Measurements from ENCODE around the gene CD164L2.

DNA sequence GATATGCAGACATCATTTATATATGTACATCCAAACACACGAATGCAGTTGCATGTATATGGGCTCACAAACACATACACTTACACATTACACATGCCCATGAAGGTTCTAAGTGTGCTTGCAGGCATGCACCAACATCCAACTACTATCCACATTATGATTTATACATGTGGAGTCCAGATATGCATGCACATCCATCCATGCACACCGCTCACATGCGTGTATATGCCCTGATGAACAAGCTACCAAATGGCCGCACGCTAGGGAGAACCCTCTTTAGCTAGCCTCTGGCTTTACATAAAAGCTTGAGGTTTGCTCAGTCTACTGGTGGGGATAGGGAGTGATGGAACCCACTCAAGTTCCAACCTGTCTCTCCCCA, 17.8 kb upstream of the CD164L2 start:
- TF ChIP-seq, protein P1, sequence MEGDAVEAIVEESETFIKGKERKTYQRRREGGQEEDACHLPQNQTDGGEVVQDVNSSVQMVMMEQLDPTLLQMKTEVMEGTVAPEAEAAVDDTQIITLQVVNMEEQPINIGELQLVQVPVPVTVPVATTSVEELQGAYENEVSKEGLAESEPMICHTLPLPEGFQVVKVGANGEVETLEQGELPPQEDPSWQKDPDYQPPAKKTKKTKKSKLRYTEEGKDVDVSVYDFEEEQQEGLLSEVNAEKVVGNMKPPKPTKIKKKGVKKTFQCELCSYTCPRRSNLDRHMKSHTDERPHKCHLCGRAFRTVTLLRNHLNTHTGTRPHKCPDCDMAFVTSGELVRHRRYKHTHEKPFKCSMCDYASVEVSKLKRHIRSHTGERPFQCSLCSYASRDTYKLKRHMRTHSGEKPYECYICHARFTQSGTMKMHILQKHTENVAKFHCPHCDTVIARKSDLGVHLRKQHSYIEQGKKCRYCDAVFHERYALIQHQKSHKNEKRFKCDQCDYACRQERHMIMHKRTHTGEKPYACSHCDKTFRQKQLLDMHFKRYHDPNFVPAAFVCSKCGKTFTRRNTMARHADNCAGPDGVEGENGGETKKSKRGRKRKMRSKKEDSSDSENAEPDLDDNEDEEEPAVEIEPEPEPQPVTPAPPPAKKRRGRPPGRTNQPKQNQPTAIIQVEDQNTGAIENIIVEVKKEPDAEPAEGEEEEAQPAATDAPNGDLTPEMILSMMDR (conservative IDR thresholded peaks at IDR 0.05; ENCODE audit: low read depth in 2 of 2): no peak
- no peak for TF ChIP-seq JUNB (IDR thresholded peaks at IDR 0.05; ENCODE audit: unreplicated experiment)
- TF ChIP-seq ZNF331 (CRISPR knock-in tag; IDR thresholded peaks at IDR 0.05; ENCODE audit: low read depth): no peak
- TF ChIP-seq, protein P2, sequence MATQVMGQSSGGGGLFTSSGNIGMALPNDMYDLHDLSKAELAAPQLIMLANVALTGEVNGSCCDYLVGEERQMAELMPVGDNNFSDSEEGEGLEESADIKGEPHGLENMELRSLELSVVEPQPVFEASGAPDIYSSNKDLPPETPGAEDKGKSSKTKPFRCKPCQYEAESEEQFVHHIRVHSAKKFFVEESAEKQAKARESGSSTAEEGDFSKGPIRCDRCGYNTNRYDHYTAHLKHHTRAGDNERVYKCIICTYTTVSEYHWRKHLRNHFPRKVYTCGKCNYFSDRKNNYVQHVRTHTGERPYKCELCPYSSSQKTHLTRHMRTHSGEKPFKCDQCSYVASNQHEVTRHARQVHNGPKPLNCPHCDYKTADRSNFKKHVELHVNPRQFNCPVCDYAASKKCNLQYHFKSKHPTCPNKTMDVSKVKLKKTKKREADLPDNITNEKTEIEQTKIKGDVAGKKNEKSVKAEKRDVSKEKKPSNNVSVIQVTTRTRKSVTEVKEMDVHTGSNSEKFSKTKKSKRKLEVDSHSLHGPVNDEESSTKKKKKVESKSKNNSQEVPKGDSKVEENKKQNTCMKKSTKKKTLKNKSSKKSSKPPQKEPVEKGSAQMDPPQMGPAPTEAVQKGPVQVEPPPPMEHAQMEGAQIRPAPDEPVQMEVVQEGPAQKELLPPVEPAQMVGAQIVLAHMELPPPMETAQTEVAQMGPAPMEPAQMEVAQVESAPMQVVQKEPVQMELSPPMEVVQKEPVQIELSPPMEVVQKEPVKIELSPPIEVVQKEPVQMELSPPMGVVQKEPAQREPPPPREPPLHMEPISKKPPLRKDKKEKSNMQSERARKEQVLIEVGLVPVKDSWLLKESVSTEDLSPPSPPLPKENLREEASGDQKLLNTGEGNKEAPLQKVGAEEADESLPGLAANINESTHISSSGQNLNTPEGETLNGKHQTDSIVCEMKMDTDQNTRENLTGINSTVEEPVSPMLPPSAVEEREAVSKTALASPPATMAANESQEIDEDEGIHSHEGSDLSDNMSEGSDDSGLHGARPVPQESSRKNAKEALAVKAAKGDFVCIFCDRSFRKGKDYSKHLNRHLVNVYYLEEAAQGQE (IDR thresholded peaks at IDR 0.05; ENCODE audit: unreplicated experiment): no peak
- TF ChIP-seq POLR2AphosphoS5 (IDR thresholded peaks at IDR 0.05; ENCODE audit: low read depth): no peak
- TF ChIP-seq EZH2 (IDR thresholded peaks at IDR 0.05; ENCODE audit: low read depth, unreplicated experiment): no peak
- no peak for TF ChIP-seq EZH2phosphoT487 (IDR thresholded peaks at IDR 0.05; ENCODE audit: unreplicated experiment)
- no peak for TF ChIP-seq CREB1 (CRISPR knock-in tag; IDR thresholded peaks at IDR 0.05; ENCODE audit: low read depth)
- TF ChIP-seq, protein P3, sequence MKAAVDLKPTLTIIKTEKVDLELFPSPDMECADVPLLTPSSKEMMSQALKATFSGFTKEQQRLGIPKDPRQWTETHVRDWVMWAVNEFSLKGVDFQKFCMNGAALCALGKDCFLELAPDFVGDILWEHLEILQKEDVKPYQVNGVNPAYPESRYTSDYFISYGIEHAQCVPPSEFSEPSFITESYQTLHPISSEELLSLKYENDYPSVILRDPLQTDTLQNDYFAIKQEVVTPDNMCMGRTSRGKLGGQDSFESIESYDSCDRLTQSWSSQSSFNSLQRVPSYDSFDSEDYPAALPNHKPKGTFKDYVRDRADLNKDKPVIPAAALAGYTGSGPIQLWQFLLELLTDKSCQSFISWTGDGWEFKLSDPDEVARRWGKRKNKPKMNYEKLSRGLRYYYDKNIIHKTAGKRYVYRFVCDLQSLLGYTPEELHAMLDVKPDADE (IDR thresholded peaks at IDR 0.05): no peak
- no peak for TF ChIP-seq STAT1 (IDR thresholded peaks at IDR 0.05; ENCODE audit: unreplicated experiment)
- TF ChIP-seq, protein P4, sequence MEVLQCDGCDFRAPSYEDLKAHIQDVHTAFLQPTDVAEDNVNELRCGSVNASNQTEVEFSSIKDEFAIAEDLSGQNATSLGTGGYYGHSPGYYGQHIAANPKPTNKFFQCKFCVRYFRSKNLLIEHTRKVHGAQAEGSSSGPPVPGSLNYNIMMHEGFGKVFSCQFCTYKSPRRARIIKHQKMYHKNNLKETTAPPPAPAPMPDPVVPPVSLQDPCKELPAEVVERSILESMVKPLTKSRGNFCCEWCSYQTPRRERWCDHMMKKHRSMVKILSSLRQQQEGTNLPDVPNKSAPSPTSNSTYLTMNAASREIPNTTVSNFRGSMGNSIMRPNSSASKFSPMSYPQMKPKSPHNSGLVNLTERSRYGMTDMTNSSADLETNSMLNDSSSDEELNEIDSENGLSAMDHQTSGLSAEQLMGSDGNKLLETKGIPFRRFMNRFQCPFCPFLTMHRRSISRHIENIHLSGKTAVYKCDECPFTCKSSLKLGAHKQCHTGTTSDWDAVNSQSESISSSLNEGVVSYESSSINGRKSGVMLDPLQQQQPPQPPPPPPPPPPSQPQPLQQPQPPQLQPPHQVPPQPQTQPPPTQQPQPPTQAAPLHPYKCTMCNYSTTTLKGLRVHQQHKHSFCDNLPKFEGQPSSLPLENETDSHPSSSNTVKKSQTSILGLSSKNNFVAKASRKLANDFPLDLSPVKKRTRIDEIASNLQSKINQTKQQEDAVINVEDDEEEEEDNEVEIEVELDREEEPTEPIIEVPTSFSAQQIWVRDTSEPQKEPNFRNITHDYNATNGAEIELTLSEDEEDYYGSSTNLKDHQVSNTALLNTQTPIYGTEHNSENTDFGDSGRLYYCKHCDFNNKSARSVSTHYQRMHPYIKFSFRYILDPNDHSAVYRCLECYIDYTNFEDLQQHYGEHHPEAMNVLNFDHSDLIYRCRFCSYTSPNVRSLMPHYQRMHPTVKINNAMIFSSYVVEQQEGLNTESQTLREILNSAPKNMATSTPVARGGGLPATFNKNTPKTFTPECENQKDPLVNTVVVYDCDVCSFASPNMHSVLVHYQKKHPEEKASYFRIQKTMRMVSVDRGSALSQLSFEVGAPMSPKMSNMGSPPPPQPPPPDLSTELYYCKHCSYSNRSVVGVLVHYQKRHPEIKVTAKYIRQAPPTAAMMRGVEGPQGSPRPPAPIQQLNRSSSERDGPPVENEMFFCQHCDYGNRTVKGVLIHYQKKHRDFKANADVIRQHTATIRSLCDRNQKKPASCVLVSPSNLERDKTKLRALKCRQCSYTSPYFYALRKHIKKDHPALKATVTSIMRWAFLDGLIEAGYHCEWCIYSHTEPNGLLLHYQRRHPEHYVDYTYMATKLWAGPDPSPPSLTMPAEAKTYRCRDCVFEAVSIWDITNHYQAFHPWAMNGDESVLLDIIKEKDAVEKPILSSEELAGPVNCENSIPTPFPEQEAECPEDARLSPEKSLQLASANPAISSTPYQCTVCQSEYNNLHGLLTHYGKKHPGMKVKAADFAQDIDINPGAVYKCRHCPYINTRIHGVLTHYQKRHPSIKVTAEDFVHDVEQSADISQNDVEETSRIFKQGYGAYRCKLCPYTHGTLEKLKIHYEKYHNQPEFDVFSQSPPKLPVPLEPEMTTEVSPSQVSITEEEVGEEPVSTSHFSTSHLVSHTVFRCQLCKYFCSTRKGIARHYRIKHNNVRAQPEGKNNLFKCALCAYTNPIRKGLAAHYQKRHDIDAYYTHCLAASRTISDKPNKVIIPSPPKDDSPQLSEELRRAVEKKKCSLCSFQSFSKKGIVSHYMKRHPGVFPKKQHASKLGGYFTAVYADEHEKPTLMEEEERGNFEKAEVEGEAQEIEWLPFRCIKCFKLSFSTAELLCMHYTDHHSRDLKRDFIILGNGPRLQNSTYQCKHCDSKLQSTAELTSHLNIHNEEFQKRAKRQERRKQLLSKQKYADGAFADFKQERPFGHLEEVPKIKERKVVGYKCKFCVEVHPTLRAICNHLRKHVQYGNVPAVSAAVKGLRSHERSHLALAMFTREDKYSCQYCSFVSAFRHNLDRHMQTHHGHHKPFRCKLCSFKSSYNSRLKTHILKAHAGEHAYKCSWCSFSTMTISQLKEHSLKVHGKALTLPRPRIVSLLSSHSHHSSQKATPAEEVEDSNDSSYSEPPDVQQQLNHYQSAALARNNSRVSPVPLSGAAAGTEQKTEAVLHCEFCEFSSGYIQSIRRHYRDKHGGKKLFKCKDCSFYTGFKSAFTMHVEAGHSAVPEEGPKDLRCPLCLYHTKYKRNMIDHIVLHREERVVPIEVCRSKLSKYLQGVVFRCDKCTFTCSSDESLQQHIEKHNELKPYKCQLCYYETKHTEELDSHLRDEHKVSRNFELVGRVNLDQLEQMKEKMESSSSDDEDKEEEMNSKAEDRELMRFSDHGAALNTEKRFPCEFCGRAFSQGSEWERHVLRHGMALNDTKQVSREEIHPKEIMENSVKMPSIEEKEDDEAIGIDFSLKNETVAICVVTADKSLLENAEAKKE (CRISPR knock-in tag; IDR thresholded peaks at IDR 0.05): no peak
- TF ChIP-seq NANOG (IDR thresholded peaks at IDR 0.05; ENCODE audit: borderline replicate concordance): no peak

Data from GM23338 (cell line).